AG04449 (cell line): ENCODE results near the gene CD2.

ENCODE experiments used
- CTCF ChIA-PET: fragments of 350-600 bp; formaldehyde crosslinking; extraction: SDS; loops from one replicate; lab custom pipeline; 2021; ENCODE audit warnings: antibody characterized with exemption; lab: Yijun Ruan, JAX
- POLR2A ChIA-PET: fragments of 400-600, 350-600 bp; formaldehyde crosslinking; extraction: SDS; loops from one replicate; lab custom pipeline; 2020; ENCODE audit warnings: antibody characterized with exemption, inconsistent platforms; lab: Yijun Ruan, JAX
- DNase-seq: peaks from one replicate; pipeline ENCODE4 v3.0.0-alpha.2; 2010; ENCODE audit warnings: low read depth, low spot score
- H3K4me3 ChIP-seq: 2 replicates; pipeline ENCODE4 v1.5.1; 2011; ENCODE audit warnings: low read depth, mild to moderate bottlenecking, control low read depth, low read length
- CTCF ChIP-seq: IDR thresholded peaks from one replicate; pipeline ENCODE4 v1.5.1; 2011; ENCODE audit warnings: mild to moderate bottlenecking, moderate library complexity, low read length, control low read depth, inconsistent platforms; ENCODE audit not compliant: insufficient read depth; ENCODE audit errors: missing control alignments

Gene CD2

DNA sequence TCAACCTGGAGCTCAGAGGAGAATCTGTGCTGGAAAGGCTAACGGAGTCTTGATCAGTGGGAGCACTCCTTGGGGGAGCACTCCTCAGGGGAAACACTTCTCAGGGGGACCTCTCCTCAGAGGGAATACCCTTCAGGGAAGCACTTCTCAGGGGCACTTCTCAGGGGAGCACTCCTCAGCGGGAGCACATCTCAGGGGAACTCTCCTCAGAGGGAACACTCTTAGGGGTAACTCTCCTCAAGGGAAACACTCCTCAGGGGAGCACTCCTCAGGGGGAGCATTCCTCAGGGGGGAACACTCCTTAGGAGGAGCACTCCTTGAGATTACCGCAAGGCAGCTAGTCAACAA lies 41.2 kb downstream of the CD2 start:
- no peak for DNase-seq
- POLR2A ChIA-PET: no interaction called here
- no peak for TF ChIP-seq CTCF
- CTCF ChIA-PET: no interaction called here
- H3K4me3 ChIP-seq: no peak overlapping the region

DNA sequence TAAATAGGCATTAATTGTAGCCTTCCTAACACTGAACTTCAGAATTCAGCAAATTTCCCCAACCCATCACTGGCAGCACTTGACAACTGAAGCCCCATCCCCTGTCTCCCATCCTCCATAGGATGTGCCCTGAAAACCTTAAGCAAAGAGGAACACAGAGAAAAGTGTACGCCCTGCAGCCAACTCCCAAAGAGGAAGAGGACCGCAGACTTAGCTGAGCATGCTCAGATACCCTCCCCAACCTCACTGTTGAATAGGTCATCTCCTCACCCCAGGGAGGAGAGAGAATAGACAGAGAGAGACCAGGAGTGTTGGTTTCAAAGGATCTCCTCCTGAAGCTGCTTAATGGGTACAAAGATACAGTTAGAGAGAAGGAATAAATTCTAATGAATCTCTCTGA lies 50.5 kb downstream of the CD2 start:
- no peak overlapping the region for H3K4me3 ChIP-seq
- no peak for TF ChIP-seq CTCF
- ChIA-PET POLR2A (no interaction called here), CTCF (no interaction called here)
- no peak for DNase-seq

GRCh38 chr1:116805398-116805797 lies 51.2 kb downstream of the CD2 start:
- ChIA-PET CTCF (no interaction called here), POLR2A (no interaction called here)
- no peak overlapping the region for H3K4me3 ChIP-seq
- DNase-seq: no peak
- no peak for TF ChIP-seq CTCF

- ChIA-PET CTCF (interaction anchor here (1.1 to 1.2 kb wide), 2 partner anchors 12 to 251 kb away, joined by 4 to 6 read pairs; no protein-coding TSS in a partner anchor), POLR2A (no interaction called here)
- no peak overlapping the region for H3K4me3 ChIP-seq
- DNase-seq: no peak
- TF ChIP-seq CTCF: no peak
Observed at GRCh38 chr1:116806245-116806644, 52.0 kb downstream of the CD2 start.

GRCh38 chr1:116806671-116807070 lies 52.4 kb downstream of the CD2 start:
- no peak for TF ChIP-seq CTCF
- H3K4me3 ChIP-seq: no peak overlapping the region
- ChIA-PET POLR2A (no interaction called here), CTCF (interaction anchor here (1.1 to 1.2 kb wide), 2 partner anchors 11 to 250 kb away, joined by 4 to 6 read pairs; no protein-coding TSS in a partner anchor)
- no peak for DNase-seq

- H3K4me3 ChIP-seq: no peak overlapping the region
- DNase-seq: no peak
- no peak for TF ChIP-seq CTCF
- CTCF ChIA-PET: no interaction called here
- POLR2A ChIA-PET: no interaction called here
Observed at GRCh38 chr1:116807394-116808199, 53.4 kb downstream of the CD2 start.
